Astrocyte of the cerebellum (primary cell): Measurements from ENCODE around the gene DOK7.

Experiments
- DNase-seq: peaks from one replicate; pipeline ENCODE4 v3.0.0-alpha.2; 2011; ENCODE audit warnings: low read depth
- H3K4me3 ChIP-seq: 2 replicates; pipeline ENCODE4 v1.5.1; 2011; ENCODE audit warnings: mild to moderate bottlenecking, low read depth, low read length, moderate library complexity
- CTCF ChIP-seq: IDR thresholded peaks from 2 replicates; pipeline ENCODE4 v1.5.1; 2012; ENCODE audit warnings: low read length, low read depth, moderate library complexity, mild to moderate bottlenecking; ENCODE audit errors: missing control alignments
- in situ Hi-C: cut with HindIII; loops from 2 replicates; pipeline ENCODE4 v1.10.0; 2017; ENCODE audit warnings: low sequenced_read_pairs

DOK7 gene

DNA sequence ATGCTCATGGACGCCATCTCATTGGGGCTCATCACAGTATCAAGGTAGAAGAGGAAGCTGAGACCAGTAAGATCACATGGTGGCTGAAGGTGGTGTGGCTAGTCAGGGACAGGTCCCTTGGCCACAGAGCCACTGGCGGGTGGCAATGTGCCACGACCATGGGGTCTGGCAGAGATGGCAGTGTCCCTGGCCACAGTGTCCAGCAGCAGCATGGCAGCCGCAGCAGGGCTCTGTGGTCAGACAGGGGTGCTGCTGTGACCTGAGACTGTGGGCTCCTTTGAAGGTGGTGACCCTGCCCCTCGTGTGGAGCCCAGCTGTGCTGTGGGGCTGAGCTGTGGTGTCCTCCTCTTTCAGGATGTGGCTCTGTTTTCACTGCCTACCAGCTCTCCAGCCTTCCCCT lies 2.2 kb upstream of the DOK7 start:
- in situ Hi-C loops, result no loop called here
- no peak for DNase-seq
- H3K4me3 ChIP-seq, result no peak overlapping the region
- TF ChIP-seq CTCF, result no peak

DNA sequence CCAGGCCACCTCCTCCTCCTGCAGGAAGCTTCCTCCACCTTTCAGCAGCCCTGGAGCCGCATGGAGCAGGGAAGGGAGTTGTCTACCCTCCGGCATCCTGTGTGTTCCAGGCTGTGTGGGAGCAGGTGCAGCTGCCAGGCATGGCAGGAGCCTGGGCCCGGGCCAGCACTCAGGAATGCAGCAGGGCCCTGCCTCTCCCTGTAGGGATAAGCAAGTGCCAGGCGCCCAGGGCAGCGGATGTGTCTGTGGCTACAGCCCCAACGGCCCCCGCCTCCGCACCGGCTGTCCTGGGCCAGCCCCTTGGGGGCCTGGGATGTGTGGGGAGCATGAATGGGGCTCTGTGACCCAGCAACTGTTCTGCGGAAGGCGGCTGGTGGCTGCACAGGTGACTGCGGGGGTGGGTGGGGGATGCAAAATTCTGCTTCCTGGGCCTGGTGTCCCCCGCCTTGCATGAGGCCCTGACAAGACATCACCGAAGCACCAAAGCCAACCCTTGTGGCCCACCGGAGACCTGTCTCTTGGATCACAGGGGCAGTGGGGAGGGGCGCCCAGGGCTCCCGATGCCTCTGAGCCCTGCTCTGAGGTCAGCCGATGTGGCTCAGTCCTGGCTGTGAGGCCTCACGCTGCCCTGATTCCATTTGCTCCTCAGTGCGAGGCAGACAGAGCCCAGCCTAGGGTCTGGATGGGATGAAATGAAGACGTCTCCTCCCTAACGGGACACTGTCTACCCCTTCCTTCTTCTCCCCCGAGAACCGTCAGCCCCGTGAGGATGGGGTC lies 1.4 kb upstream of the DOK7 start:
- DNase-seq, result no peak
- in situ Hi-C loops, result no loop called here
- no peak overlapping the region for H3K4me3 ChIP-seq
- TF ChIP-seq CTCF, result no peak

- no peak overlapping the region for H3K4me3 ChIP-seq
- in situ Hi-C loops, result no loop called here
- no peak for TF ChIP-seq CTCF
- DNase-seq, result no peak
Measured at GRCh38 chr4:3462321-3462789, 751 bp upstream of the DOK7 start.

DNA sequence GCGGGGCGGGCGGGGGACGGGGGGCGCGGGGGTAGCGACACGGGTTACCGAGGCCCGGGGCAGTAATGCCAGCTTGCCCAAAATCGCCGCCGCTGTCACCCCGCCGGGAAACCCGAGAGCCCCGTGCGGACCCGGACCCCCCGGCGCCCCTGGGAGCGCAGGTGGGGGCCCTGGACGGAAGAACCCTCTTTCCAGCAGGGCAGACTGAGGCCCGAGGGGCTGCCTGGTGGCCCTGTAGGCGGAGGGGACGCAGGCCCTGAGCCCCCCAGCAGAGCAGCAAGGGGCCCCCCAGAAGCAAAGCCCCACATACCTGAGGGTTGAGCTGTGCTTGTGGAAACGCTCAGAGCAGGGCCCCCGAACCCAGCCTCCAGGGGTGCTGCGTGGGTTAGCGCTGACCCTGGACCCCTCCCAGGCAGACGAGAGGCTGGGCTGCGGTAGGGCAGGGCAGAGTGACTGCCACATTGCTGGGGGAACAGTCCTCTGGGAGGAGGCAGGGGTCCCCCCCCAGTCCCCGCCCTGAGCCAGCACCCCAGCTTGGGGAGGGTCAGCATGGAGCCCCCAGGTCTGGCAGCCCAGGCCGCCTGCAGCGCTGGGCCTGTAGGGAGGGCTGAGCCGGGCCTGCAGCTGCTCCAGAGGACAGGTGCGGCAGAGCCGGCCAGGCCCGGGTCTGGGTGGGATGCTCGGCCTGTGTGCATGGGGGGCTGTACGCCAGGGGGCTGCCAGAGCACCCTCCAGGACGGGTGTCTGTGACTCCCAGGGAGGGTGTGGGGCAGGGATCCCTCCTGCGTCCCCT lies 646 bp downstream of the DOK7 start:
- TF ChIP-seq CTCF, result no peak
- in situ Hi-C loops, result no loop called here
- no peak overlapping the region for H3K4me3 ChIP-seq
- DNase-seq, result no peak

- no peak for TF ChIP-seq CTCF
- in situ Hi-C loops, result no loop called here
- no peak for DNase-seq
- no peak overlapping the region for H3K4me3 ChIP-seq
Measured at GRCh38 chr4:3464349-3464905, 1.3 kb downstream of the DOK7 start.

- H3K4me3 ChIP-seq, result no peak overlapping the region
- TF ChIP-seq CTCF, result no peak
- no peak for DNase-seq
- in situ Hi-C loops, result no loop called here
Measured at GRCh38 chr4:3464911-3465697, 2.0 kb downstream of the DOK7 start.
